Measurements from ENCODE around the gene GRAMD4. TPM values are rescaled to one million over a fixed set of nuclear protein-coding genes. Genes with fewer than 3 reads are reported as not detected.

GRAMD4 gene
- total RNA-seq, 2 donors from 2014 or later = 38.0 to 43.3 TPM

- no peaks in the 10 kb centered on the region for H3K36me3 Mint-ChIP-seq (ENCODE audit: low read depth)
- TF ChIP-seq, protein P1, sequence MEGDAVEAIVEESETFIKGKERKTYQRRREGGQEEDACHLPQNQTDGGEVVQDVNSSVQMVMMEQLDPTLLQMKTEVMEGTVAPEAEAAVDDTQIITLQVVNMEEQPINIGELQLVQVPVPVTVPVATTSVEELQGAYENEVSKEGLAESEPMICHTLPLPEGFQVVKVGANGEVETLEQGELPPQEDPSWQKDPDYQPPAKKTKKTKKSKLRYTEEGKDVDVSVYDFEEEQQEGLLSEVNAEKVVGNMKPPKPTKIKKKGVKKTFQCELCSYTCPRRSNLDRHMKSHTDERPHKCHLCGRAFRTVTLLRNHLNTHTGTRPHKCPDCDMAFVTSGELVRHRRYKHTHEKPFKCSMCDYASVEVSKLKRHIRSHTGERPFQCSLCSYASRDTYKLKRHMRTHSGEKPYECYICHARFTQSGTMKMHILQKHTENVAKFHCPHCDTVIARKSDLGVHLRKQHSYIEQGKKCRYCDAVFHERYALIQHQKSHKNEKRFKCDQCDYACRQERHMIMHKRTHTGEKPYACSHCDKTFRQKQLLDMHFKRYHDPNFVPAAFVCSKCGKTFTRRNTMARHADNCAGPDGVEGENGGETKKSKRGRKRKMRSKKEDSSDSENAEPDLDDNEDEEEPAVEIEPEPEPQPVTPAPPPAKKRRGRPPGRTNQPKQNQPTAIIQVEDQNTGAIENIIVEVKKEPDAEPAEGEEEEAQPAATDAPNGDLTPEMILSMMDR (conservative IDR thresholded peaks at IDR 0.05) = no peak
Measured at GRCh38 chr22:46679706-46680269, 59.6 kb downstream of the GRAMD4 start.

DNA sequence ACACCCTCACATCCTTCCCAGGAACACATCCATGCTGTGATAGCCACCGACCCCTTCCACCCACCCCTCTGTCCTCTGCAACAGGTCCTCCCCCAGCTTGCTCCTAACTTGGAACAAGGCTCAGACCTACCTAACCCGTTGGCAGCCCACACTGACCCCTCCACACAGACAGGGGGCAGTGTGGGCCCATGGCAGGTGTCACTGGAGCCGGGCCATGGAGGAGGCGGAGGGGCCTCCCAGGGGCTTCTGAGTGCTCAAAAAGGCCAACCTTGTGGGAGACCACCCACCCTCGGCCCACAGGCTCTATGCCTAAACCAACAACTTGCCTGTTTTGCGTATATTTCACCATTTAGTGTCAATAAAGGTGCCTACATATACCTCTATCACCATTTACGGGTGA lies 60.8 kb downstream of the GRAMD4 start:
- DNase-seq = no peak
- TF ChIP-seq, protein P1 (conservative IDR thresholded peaks at IDR 0.05) = no peak
- H3K36me3 Mint-ChIP-seq (ENCODE audit: low read depth) = peaks cover 9% of the 10 kb centered on the region

More at GRCh38 chr22:46679706-46680269, 59.6 kb downstream of the GRAMD4 start:
- Mint-ChIP-seq H3K27me3 (ENCODE audit: insufficient read depth) (no peaks in the 10 kb centered on the region), H3K4me3 (no peak overlapping the region), H3K4me1 (peaks cover 3% of the 10 kb centered on the region), H3K9me3 (no peaks in the 10 kb centered on the region), H3K27ac (no peak overlapping the region)
- DNase-seq = no peak
- no peak overlapping the region for H3K4me3 ChIP-seq (ENCODE audit: low read length)
- no peak overlapping the region for H3K27ac ChIP-seq (ENCODE audit: low read depth, low read length)
- H3K4me1 ChIP-seq (ENCODE audit: control insufficient read depth, insufficient read depth, low read length) = no peaks in the 10 kb centered on the region
- no peaks in the 10 kb centered on the region for H3K27me3 ChIP-seq (ENCODE audit: control insufficient read depth, insufficient read depth, low read length, poor library complexity, severe bottlenecking)
- no peak overlapping the region for H3K9ac ChIP-seq (ENCODE audit: extremely low read depth, low read length, poor library complexity, severe bottlenecking)
- H3K36me3 ChIP-seq (ENCODE audit: control insufficient read depth, insufficient read depth, low read length) = no peaks in the 10 kb centered on the region
- 89 to 93% methylated on average over 3 to 16 of the region's 16 CpGs for WGBS, 2 experiments (ENCODE audit: insufficient coverage in 1 of 2, insufficient read length in 1 of 2)
- no peaks in the 10 kb centered on the region for H3K9me3 ChIP-seq (ENCODE audit: control insufficient read depth, low read length)

DNA sequence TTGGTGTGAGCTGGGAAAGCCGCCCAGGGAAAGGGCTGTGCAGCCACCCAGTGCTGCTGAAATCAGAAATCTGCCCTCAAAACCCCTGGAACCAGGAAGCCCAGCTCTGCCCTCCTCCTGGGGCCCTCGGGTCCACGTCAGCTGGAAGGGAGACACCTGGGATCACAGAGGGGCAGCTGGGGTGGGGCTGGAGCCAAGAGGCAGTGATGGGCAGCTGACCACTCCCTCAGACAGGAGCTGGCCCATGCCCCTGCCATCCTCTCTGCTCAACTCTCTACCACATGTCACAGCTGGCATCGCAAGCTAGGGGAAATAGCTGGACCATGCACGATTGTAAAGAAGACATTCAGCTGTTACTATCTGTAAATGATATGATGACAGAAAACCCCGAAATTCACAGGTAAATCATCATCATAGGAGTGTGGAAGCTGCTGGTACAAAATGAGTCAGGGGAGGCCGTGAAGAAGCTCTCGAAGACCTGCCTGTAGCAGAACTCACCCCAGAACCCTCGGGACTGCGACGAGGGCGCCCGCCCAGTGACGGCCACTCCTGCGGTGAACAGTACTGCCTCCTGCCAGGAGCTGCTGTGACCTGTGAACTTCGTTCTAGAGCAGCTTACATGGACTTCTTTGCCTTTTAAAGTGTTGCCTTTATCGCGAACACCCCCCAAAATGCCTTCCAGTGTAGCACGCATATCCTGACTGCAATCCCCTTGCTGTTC lies 62.0 kb downstream of the GRAMD4 start:
- Mint-ChIP-seq H3K27me3 (ENCODE audit: insufficient read depth) (no peaks in the 10 kb centered on the region), H3K4me3 (no peak overlapping the region), H3K4me1 (peaks cover 3% of the 10 kb centered on the region)

More for the DNA sequence above, 60.8 kb downstream of the GRAMD4 start:
- Histone ChIP-seq H3K27me3 (ENCODE audit: control insufficient read depth, insufficient read depth, low read length, poor library complexity, severe bottlenecking) (no peaks in the 10 kb centered on the region), H3K27ac (ENCODE audit: low read depth, low read length) (no peak overlapping the region), H3K9me3 (ENCODE audit: control insufficient read depth, low read length) (no peaks in the 10 kb centered on the region), H3K4me1 (ENCODE audit: control insufficient read depth, insufficient read depth, low read length) (no peaks in the 10 kb centered on the region), H3K4me3 (ENCODE audit: low read length) (no peak overlapping the region), H3K36me3 (ENCODE audit: control insufficient read depth, insufficient read depth, low read length) (peaks cover 4% of the 10 kb centered on the region), H3K9ac (ENCODE audit: extremely low read depth, low read length, poor library complexity, severe bottlenecking) (no peak overlapping the region)
- H3K27ac Mint-ChIP-seq = no peak overlapping the region
- no peaks in the 10 kb centered on the region for H3K27me3 Mint-ChIP-seq (ENCODE audit: insufficient read depth)
- H3K4me3 Mint-ChIP-seq = no peak overlapping the region
- H3K4me1 Mint-ChIP-seq = peaks cover 3% of the 10 kb centered on the region
- no peaks in the 10 kb centered on the region for H3K9me3 Mint-ChIP-seq
- WGBS, 2 experiments (ENCODE audit: insufficient coverage in 1 of 2, insufficient read length in 1 of 2) = 86 to 89% methylated on average over 5 to 7 of the region's 7 CpGs

More for the DNA sequence above, 62.0 kb downstream of the GRAMD4 start:
- H3K9me3 Mint-ChIP-seq = no peaks in the 10 kb centered on the region
- Histone ChIP-seq H3K4me3 (ENCODE audit: low read length) (no peak overlapping the region), H3K36me3 (ENCODE audit: control insufficient read depth, insufficient read depth, low read length) (peaks cover 15% of the 10 kb centered on the region), H3K9ac (ENCODE audit: extremely low read depth, low read length, poor library complexity, severe bottlenecking) (no peak overlapping the region), H3K4me1 (ENCODE audit: control insufficient read depth, insufficient read depth, low read length) (no peaks in the 10 kb centered on the region), H3K27ac (ENCODE audit: low read depth, low read length) (no peak overlapping the region), H3K27me3 (ENCODE audit: control insufficient read depth, insufficient read depth, low read length, poor library complexity, severe bottlenecking) (no peaks in the 10 kb centered on the region), H3K9me3 (ENCODE audit: control insufficient read depth, low read length) (no peaks in the 10 kb centered on the region)
- H3K27ac Mint-ChIP-seq = no peak overlapping the region
- H3K36me3 Mint-ChIP-seq (ENCODE audit: low read depth) = peaks cover 19% of the 10 kb centered on the region
- no peak for DNase-seq
- 92 to 94% methylated on average over 16 to 19 of the region's 19 CpGs for WGBS, 2 experiments (ENCODE audit: insufficient coverage in 1 of 2, insufficient read length in 1 of 2)
- TF ChIP-seq, protein P1 (conservative IDR thresholded peaks at IDR 0.05) = no peak
